NCI-H1048 (cell line): ENCODE results near the gene C12orf57.

Experiments
- DNase-seq: peaks from one replicate; lab custom pipeline; 2025; lab: John Stamatoyannopoulos, UW

The C12orf57 gene

GRCh38 chr12:6965026-6965661 lies 21.3 kb downstream of the C12orf57 start:
- DNase-seq, result peak; percentile 60

GRCh38 chr12:6965714-6966113 lies 21.9 kb downstream of the C12orf57 start:
- DNase-seq, result no peak

- no peak for DNase-seq
Measured at GRCh38 chr12:6966351-6966750, 22.5 kb downstream of the C12orf57 start.

GRCh38 chr12:6967651-6968100 lies 23.9 kb downstream of the C12orf57 start:
- no peak for DNase-seq

- no peak for DNase-seq
Measured at GRCh38 chr12:6968426-6968825, 24.6 kb downstream of the C12orf57 start.

GRCh38 chr12:6970096-6970527 lies 26.3 kb downstream of the C12orf57 start:
- DNase-seq, result no peak

GRCh38 chr12:6974180-6974579 lies 30.4 kb downstream of the C12orf57 start:
- no peak for DNase-seq

- DNase-seq, result no peak
Measured at GRCh38 chr12:6975297-6976032, 31.6 kb downstream of the C12orf57 start.

- no peak for DNase-seq
Measured at GRCh38 chr12:6977653-6978052, 33.8 kb downstream of the C12orf57 start.

- DNase-seq, result no peak
Measured at GRCh38 chr12:6978188-6978587, 34.4 kb downstream of the C12orf57 start.

- DNase-seq, result no peak
Measured at GRCh38 chr12:6978611-6979011, 34.8 kb downstream of the C12orf57 start.

- DNase-seq, result no peak
Measured at GRCh38 chr12:6979021-6979420, 35.2 kb downstream of the C12orf57 start.

GRCh38 chr12:6979453-6979852 lies 35.6 kb downstream of the C12orf57 start:
- no peak for DNase-seq

- no peak for DNase-seq
Measured at GRCh38 chr12:6980075-6980474, 36.3 kb downstream of the C12orf57 start.

GRCh38 chr12:6980740-6981139 lies 36.9 kb downstream of the C12orf57 start:
- no peak for DNase-seq

GRCh38 chr12:6981152-6982052 lies 37.6 kb downstream of the C12orf57 start:
- no peak for DNase-seq

- no peak for DNase-seq
Measured at GRCh38 chr12:6982532-6982931, 38.7 kb downstream of the C12orf57 start.

GRCh38 chr12:6987956-6988553 lies 44.2 kb downstream of the C12orf57 start:
- no peak for DNase-seq
